Stimulated activated CD4-positive, alpha-beta T cell treated with anti-CD3 and anti-CD28 coated beads, Interleukin-1b, Interleukin-23, amount 100 ng/mL, for 24 hours (primary cell): ENCODE data around the gene CIPC.

Experiments used
- DNase-seq, 4 experiments: peaks; one replicate each; pipeline ENCODE4 v3.0.0-alpha.2; 2020; ENCODE audit warnings: low read depth in 4 of 4, low spot score in 1 of 4

Gene CIPC

GRCh38 chr14:77068517-77069200, 29.4 kb upstream of the CIPC start:
- no peak for DNase-seq

- no peak for DNase-seq
Measured at GRCh38 chr14:77069551-77069950, 28.5 kb upstream of the CIPC start.

GRCh38 chr14:77071938-77072388, 26.1 kb upstream of the CIPC start:
- no peak for DNase-seq

- no peak for DNase-seq
Measured at GRCh38 chr14:77074969-77075368, 23.1 kb upstream of the CIPC start.

GRCh38 chr14:77076113-77076631, 21.9 kb upstream of the CIPC start:
- no peak for DNase-seq

- no peak for DNase-seq
Measured at GRCh38 chr14:77077040-77077439, 21.0 kb upstream of the CIPC start.

- no peak for DNase-seq
Measured at GRCh38 chr14:77082356-77082755, 15.7 kb upstream of the CIPC start.

- no peak for DNase-seq
Measured at GRCh38 chr14:77083082-77083481, 15.0 kb upstream of the CIPC start.

GRCh38 chr14:77084985-77085384, 13.1 kb upstream of the CIPC start:
- no peak for DNase-seq

- DNase-seq: no peak
Measured at GRCh38 chr14:77085538-77085937, 12.5 kb upstream of the CIPC start.

- DNase-seq: no peak
Measured at GRCh38 chr14:77086017-77086727, 11.9 kb upstream of the CIPC start.

GRCh38 chr14:77086951-77087350, 11.1 kb upstream of the CIPC start:
- no peak for DNase-seq

- DNase-seq: no peak
Measured at GRCh38 chr14:77087631-77088030, 10.4 kb upstream of the CIPC start.

- DNase-seq: no peak
Measured at GRCh38 chr14:77088219-77088618, 9.8 kb upstream of the CIPC start.

- DNase-seq: no peak
Measured at GRCh38 chr14:77088645-77089044, 9.4 kb upstream of the CIPC start.

- DNase-seq: no peak
Measured at GRCh38 chr14:77091518-77091917, 6.5 kb upstream of the CIPC start.

- DNase-seq: no peak
Measured at GRCh38 chr14:77092676-77093075, 5.4 kb upstream of the CIPC start.

- DNase-seq: peak; percentile 44 to 64 (median 51)
Measured at GRCh38 chr14:77094672-77095284, 3.3 kb upstream of the CIPC start.

GRCh38 chr14:77097006-77097699, 905 bp upstream of the CIPC start:
- no peak for DNase-seq

GRCh38 chr14:77098529-77099353, 683 bp downstream of the CIPC start:
- DNase-seq: peak in 1 of 4 experiments; percentile 4
